Activated naive CD8-positive, alpha-beta T cell treated with anti-CD3 and anti-CD28 coated beads for 36 hours (primary cell): Measurements from ENCODE around the gene RB1. TPM values are rescaled to one million over a fixed set of nuclear protein-coding genes. Genes with fewer than 3 reads are reported as not detected.
"Not testable (repeated sequence)": the region's sequence is repeated elsewhere in the genome, so short reads cannot be mapped to it uniquely, and the experiment has no call there.

Experiments used
- DNase-seq: peaks from one replicate; pipeline ENCODE4 v3.0.0; 2021
- H3K27ac Mint-ChIP-seq: one replicate; pipeline ENCODE4 v1.8.0; 2022; ENCODE audit warnings: mild to moderate bottlenecking, moderate library complexity, mixed read lengths
- H3K27me3 Mint-ChIP-seq: one replicate; pipeline ENCODE4 v1.8.0; 2022; ENCODE audit warnings: mild to moderate bottlenecking, mixed read lengths
- H3K36me3 Mint-ChIP-seq: one replicate; pipeline ENCODE4 v1.8.0; 2021; ENCODE audit warnings: mild to moderate bottlenecking, mixed read lengths
- H3K4me1 Mint-ChIP-seq: one replicate; pipeline ENCODE4 v1.8.0; 2021; ENCODE audit warnings: mixed read lengths
- H3K4me3 Mint-ChIP-seq: one replicate; pipeline ENCODE4 v1.8.0; 2022; ENCODE audit warnings: mild to moderate bottlenecking, moderate library complexity, mixed read lengths
- H3K9me3 Mint-ChIP-seq: one replicate; pipeline ENCODE4 v1.8.0; 2022; ENCODE audit warnings: mixed read lengths
- total RNA-seq, 2 experiments: library from RNA; stranded (reverse); gene quantifications; one replicate each; pipeline ENCODE4 v1.2.3, GENCODE V29; 2021

Gene RB1
- total RNA-seq, 2 experiments from 2014 or later = 33.0 to 33.7 TPM

GRCh38 chr13:48355524-48355923, 52.0 kb downstream of the RB1 start:
- peaks cover 33% of the 10 kb centered on the region for H3K9me3 Mint-ChIP-seq

GRCh38 chr13:48356750-48357149, 53.2 kb downstream of the RB1 start:
- Mint-ChIP-seq H3K36me3 (peaks cover 45% of the 10 kb centered on the region), H3K27ac (no peak overlapping the region), H3K9me3 (peaks cover 31% of the 10 kb centered on the region)

More at GRCh38 chr13:48355524-48355923, 52.0 kb downstream of the RB1 start:
- not testable (repeated sequence) for H3K4me1 Mint-ChIP-seq, DNase-seq, H3K27ac Mint-ChIP-seq, H3K27me3 Mint-ChIP-seq, H3K4me3 Mint-ChIP-seq
- H3K36me3 Mint-ChIP-seq = peaks cover 56% of the 10 kb centered on the region

GRCh38 chr13:48369988-48370387, 66.4 kb downstream of the RB1 start:
- H3K4me1 Mint-ChIP-seq = no peaks in the 10 kb centered on the region
- H3K27me3 Mint-ChIP-seq = no peaks in the 10 kb centered on the region
- no peak for DNase-seq
- H3K4me3 Mint-ChIP-seq = no peak overlapping the region
- no peak overlapping the region for H3K27ac Mint-ChIP-seq
- peaks cover 26% of the 10 kb centered on the region for H3K36me3 Mint-ChIP-seq
- H3K9me3 Mint-ChIP-seq = peaks cover 3% of the 10 kb centered on the region

More at GRCh38 chr13:48356750-48357149, 53.2 kb downstream of the RB1 start:
- H3K4me3 Mint-ChIP-seq = no peak overlapping the region
- no peaks in the 10 kb centered on the region for H3K4me1 Mint-ChIP-seq
- H3K27me3 Mint-ChIP-seq = no peaks in the 10 kb centered on the region
- DNase-seq = no peak

- no peak overlapping the region for H3K27ac Mint-ChIP-seq
- peaks cover 30% of the 10 kb centered on the region for H3K36me3 Mint-ChIP-seq
- no peaks in the 10 kb centered on the region for H3K27me3 Mint-ChIP-seq
- no peaks in the 10 kb centered on the region for H3K4me1 Mint-ChIP-seq
- no peak for DNase-seq
- peaks cover 3% of the 10 kb centered on the region for H3K9me3 Mint-ChIP-seq
- H3K4me3 Mint-ChIP-seq = no peak overlapping the region
These were observed 67.3 kb downstream of the RB1 start for GRCh38 chr13:48370815-48371214.

- no peak for DNase-seq
- Mint-ChIP-seq H3K27ac (no peak overlapping the region), H3K9me3 (peaks cover 3% of the 10 kb centered on the region), H3K27me3 (no peaks in the 10 kb centered on the region), H3K36me3 (peaks cover 43% of the 10 kb centered on the region), H3K4me1 (no peaks in the 10 kb centered on the region), H3K4me3 (no peak overlapping the region)
These were observed 74.3 kb downstream of the RB1 start for GRCh38 chr13:48377857-48378256.

- no peak for DNase-seq
- H3K27ac Mint-ChIP-seq = no peak overlapping the region
- peaks cover 31% of the 10 kb centered on the region for H3K36me3 Mint-ChIP-seq
- no peaks in the 10 kb centered on the region for H3K27me3 Mint-ChIP-seq
- no peak overlapping the region for H3K4me3 Mint-ChIP-seq
- H3K4me1 Mint-ChIP-seq = no peaks in the 10 kb centered on the region
- no peaks in the 10 kb centered on the region for H3K9me3 Mint-ChIP-seq
These were observed 77.0 kb downstream of the RB1 start for GRCh38 chr13:48380581-48380980.

- Mint-ChIP-seq H3K27ac (no peak overlapping the region), H3K27me3 (no peaks in the 10 kb centered on the region), H3K36me3 (peaks cover 39% of the 10 kb centered on the region), H3K4me1 (no peaks in the 10 kb centered on the region), H3K9me3 (no peaks in the 10 kb centered on the region), H3K4me3 (no peak overlapping the region)
- no peak for DNase-seq
These were observed 79.8 kb downstream of the RB1 start for GRCh38 chr13:48383384-48383783.

- peaks cover 1% of the 10 kb centered on the region for H3K4me1 Mint-ChIP-seq
- no peak overlapping the region for H3K4me3 Mint-ChIP-seq
- H3K27me3 Mint-ChIP-seq = no peaks in the 10 kb centered on the region
- H3K36me3 Mint-ChIP-seq = peaks cover 50% of the 10 kb centered on the region
- no peak for DNase-seq
- no peak overlapping the region for H3K27ac Mint-ChIP-seq
- peaks cover 9% of the 10 kb centered on the region for H3K9me3 Mint-ChIP-seq
These were observed 83.3 kb downstream of the RB1 start for GRCh38 chr13:48386816-48387215.

GRCh38 chr13:48391257-48391656, 87.7 kb downstream of the RB1 start:
- Mint-ChIP-seq H3K27me3 (no peaks in the 10 kb centered on the region), H3K36me3 (peaks cover 79% of the 10 kb centered on the region), H3K4me1 (peaks cover 1% of the 10 kb centered on the region), H3K9me3 (peaks cover 22% of the 10 kb centered on the region), H3K27ac (no peak overlapping the region), H3K4me3 (no peak overlapping the region)
- DNase-seq = no peak

- no peaks in the 10 kb centered on the region for H3K27me3 Mint-ChIP-seq
- no peak for DNase-seq
- no peak overlapping the region for H3K27ac Mint-ChIP-seq
- H3K36me3 Mint-ChIP-seq = peaks cover 81% of the 10 kb centered on the region
- H3K9me3 Mint-ChIP-seq = peaks cover 28% of the 10 kb centered on the region
- H3K4me1 Mint-ChIP-seq = peaks cover 2% of the 10 kb centered on the region
- no peak overlapping the region for H3K4me3 Mint-ChIP-seq
These were observed 89.6 kb downstream of the RB1 start for GRCh38 chr13:48393030-48393697.

GRCh38 chr13:48393698-48394085, 90.1 kb downstream of the RB1 start:
- H3K4me3 Mint-ChIP-seq = no peak overlapping the region
- H3K36me3 Mint-ChIP-seq = peaks cover 75% of the 10 kb centered on the region
- H3K9me3 Mint-ChIP-seq = peaks cover 28% of the 10 kb centered on the region
- H3K27ac Mint-ChIP-seq = no peak overlapping the region
- H3K27me3 Mint-ChIP-seq = no peaks in the 10 kb centered on the region
- DNase-seq = no peak
- H3K4me1 Mint-ChIP-seq = peaks cover 3% of the 10 kb centered on the region

- H3K9me3 Mint-ChIP-seq = peaks cover 13% of the 10 kb centered on the region
- H3K27ac Mint-ChIP-seq = no peak overlapping the region
- no peaks in the 10 kb centered on the region for H3K27me3 Mint-ChIP-seq
- peaks cover 23% of the 10 kb centered on the region for H3K4me1 Mint-ChIP-seq
- H3K36me3 Mint-ChIP-seq = peaks cover 47% of the 10 kb centered on the region
- no peak overlapping the region for H3K4me3 Mint-ChIP-seq
- DNase-seq = no peak
These were observed 94.2 kb downstream of the RB1 start for GRCh38 chr13:48397744-48398143.

- Mint-ChIP-seq H3K27ac (no peak overlapping the region), H3K36me3 (peaks cover 39% of the 10 kb centered on the region), H3K4me1 (peaks cover 29% of the 10 kb centered on the region), H3K27me3 (no peaks in the 10 kb centered on the region), H3K9me3 (peaks cover 13% of the 10 kb centered on the region), H3K4me3 (no peak overlapping the region)
- DNase-seq = no peak
These were observed 95.0 kb downstream of the RB1 start for GRCh38 chr13:48398450-48399095.

GRCh38 chr13:48400090-48400694, 96.6 kb downstream of the RB1 start:
- H3K9me3 Mint-ChIP-seq = peaks cover 13% of the 10 kb centered on the region
- no peak overlapping the region for H3K27ac Mint-ChIP-seq
- H3K4me3 Mint-ChIP-seq = no peak overlapping the region
- no peak for DNase-seq
- peaks cover 24% of the 10 kb centered on the region for H3K36me3 Mint-ChIP-seq
- H3K4me1 Mint-ChIP-seq = peaks cover 36% of the 10 kb centered on the region
- H3K27me3 Mint-ChIP-seq = no peaks in the 10 kb centered on the region

- H3K36me3 Mint-ChIP-seq = peaks cover 18% of the 10 kb centered on the region
- peaks cover 9% of the 10 kb centered on the region for H3K9me3 Mint-ChIP-seq
- H3K4me3 Mint-ChIP-seq = no peak overlapping the region
- no peak for DNase-seq
- H3K27ac Mint-ChIP-seq = peak overlapping the region; percentile 57
- no peaks in the 10 kb centered on the region for H3K27me3 Mint-ChIP-seq
- H3K4me1 Mint-ChIP-seq = peaks cover 36% of the 10 kb centered on the region
These were observed 97.3 kb downstream of the RB1 start for GRCh38 chr13:48400850-48401291.
